Endothelial cell of umbilical vein (primary cell): ENCODE results near the gene HSF2.

Experiments used
- EZH2 ChIP-seq: IDR thresholded peaks from 2 replicates; pipeline ENCODE4 v1.6.1; 2012; ENCODE audit warnings: borderline replicate concordance, low read depth, mild to moderate bottlenecking, moderate library complexity, low read length, inconsistent platforms; ENCODE audit not compliant: severe bottlenecking
- JUN ChIP-seq: IDR thresholded peaks from 2 replicates; pipeline ENCODE4 v1.6.1; 2011; ENCODE audit warnings: borderline replicate concordance, low read depth; ENCODE audit not compliant: insufficient read length, insufficient read depth
- POLR2A ChIP-seq: IDR thresholded peaks from 2 replicates; pipeline ENCODE4 v1.6.1; 2012; ENCODE audit warnings: low read depth, mild to moderate bottlenecking, control low read depth, low read length
- POLR2AphosphoS5 ChIP-seq: IDR thresholded peaks from 2 replicates; pipeline ENCODE4 v1.6.1; 2012; ENCODE audit warnings: low read depth, mild to moderate bottlenecking, control low read depth, low read length, moderate library complexity; ENCODE audit not compliant: insufficient read depth
- TF ChIP-seq, protein P1 (sequence below), 2 donors: IDR thresholded peaks; 1 replicate in 1 of 2; 2 replicates in 1 of 2; pipeline ENCODE4 v1.5.1; 2011; ENCODE audit warnings: low read length in 2 of 2, mild to moderate bottlenecking in 2 of 2, moderate library complexity in 2 of 2, control low read depth in 1 of 2, inconsistent platforms in 1 of 2, low read depth in 1 of 2; ENCODE audit not compliant: insufficient read depth in 1 of 2; ENCODE audit errors: extremely low read depth in 1 of 2

DNA sequence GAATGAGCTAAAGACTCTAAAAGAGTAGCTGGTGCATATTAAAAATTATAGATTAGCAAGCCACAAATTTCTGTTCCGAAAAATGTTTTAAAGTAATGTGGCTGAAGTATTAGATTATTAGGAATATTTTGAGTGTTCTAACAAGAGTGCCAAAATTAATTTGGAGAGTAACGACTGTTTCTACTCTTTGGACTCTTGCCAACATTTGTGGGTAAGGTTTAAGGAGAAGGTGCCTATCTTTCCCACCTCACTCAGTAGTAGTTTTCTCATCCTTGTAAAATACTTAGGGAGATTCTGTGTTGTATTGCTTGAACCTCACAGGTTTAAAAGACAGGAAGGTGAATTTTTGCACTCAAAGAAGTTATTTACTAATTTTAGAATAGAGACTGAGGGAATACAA is 5.0 kb downstream of the HSF2 start:
- TF ChIP-seq, protein P1, sequence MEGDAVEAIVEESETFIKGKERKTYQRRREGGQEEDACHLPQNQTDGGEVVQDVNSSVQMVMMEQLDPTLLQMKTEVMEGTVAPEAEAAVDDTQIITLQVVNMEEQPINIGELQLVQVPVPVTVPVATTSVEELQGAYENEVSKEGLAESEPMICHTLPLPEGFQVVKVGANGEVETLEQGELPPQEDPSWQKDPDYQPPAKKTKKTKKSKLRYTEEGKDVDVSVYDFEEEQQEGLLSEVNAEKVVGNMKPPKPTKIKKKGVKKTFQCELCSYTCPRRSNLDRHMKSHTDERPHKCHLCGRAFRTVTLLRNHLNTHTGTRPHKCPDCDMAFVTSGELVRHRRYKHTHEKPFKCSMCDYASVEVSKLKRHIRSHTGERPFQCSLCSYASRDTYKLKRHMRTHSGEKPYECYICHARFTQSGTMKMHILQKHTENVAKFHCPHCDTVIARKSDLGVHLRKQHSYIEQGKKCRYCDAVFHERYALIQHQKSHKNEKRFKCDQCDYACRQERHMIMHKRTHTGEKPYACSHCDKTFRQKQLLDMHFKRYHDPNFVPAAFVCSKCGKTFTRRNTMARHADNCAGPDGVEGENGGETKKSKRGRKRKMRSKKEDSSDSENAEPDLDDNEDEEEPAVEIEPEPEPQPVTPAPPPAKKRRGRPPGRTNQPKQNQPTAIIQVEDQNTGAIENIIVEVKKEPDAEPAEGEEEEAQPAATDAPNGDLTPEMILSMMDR (IDR thresholded peaks at IDR 0.05; ENCODE audit: extremely low read depth in 1 of 2, insufficient read depth in 1 of 2, low read depth in 1 of 2, low read length in 2 of 2) = no peak
- TF ChIP-seq POLR2A (no peak), JUN (no peak), POLR2AphosphoS5 (no peak), EZH2 (no peak)
